Activated CD4-positive, CD25-positive, alpha-beta regulatory T cell (primary cell): ENCODE measurements around the gene THBS1.
A peak's percentile ranks its signal among the peaks of the same experiment; 100 is the strongest.

Experiments
- DNase-seq, 4 experiments: peaks; one replicate each; lab custom pipeline; 2025; lab: John Stamatoyannopoulos, UW

THBS1 gene

GRCh38 chr15:39608185-39609139, 27.6 kb downstream of the THBS1 start:
- DNase-seq, result no peak

GRCh38 chr15:39609166-39609916, 28.5 kb downstream of the THBS1 start:
- no peak for DNase-seq

- no peak for DNase-seq
Observed at GRCh38 chr15:39610665-39611064, 29.8 kb downstream of the THBS1 start.

GRCh38 chr15:39613271-39613670, 32.4 kb downstream of the THBS1 start:
- DNase-seq, result no peak

- DNase-seq, result no peak
Observed at GRCh38 chr15:39613861-39614260, 33.0 kb downstream of the THBS1 start.

- DNase-seq, result no peak
Observed at GRCh38 chr15:39616731-39617455, 36.0 kb downstream of the THBS1 start.

GRCh38 chr15:39618063-39618823, 37.4 kb downstream of the THBS1 start:
- DNase-seq, result no peak

GRCh38 chr15:39621210-39621609, 40.3 kb downstream of the THBS1 start:
- no peak for DNase-seq

- no peak for DNase-seq
Observed at GRCh38 chr15:39621976-39622375, 41.1 kb downstream of the THBS1 start.

GRCh38 chr15:39622660-39623516, 42.0 kb downstream of the THBS1 start:
- DNase-seq, result no peak

GRCh38 chr15:39623529-39623931, 42.7 kb downstream of the THBS1 start:
- DNase-seq, result no peak

- peak in 1 of 4 experiments; percentile 26 for DNase-seq
Observed at GRCh38 chr15:39624806-39625205, 43.9 kb downstream of the THBS1 start.

- no peak for DNase-seq
Observed at GRCh38 chr15:39625451-39625850, 44.6 kb downstream of the THBS1 start.

GRCh38 chr15:39625856-39626255, 45.0 kb downstream of the THBS1 start:
- no peak for DNase-seq

- DNase-seq, result no peak
Observed at GRCh38 chr15:39627451-39628143, 46.7 kb downstream of the THBS1 start.

GRCh38 chr15:39628144-39628508, 47.2 kb downstream of the THBS1 start:
- DNase-seq, result no peak

- no peak for DNase-seq
Observed at GRCh38 chr15:39628546-39629257, 47.8 kb downstream of the THBS1 start.

- DNase-seq, result no peak
Observed at GRCh38 chr15:39629371-39629770, 48.5 kb downstream of the THBS1 start.

GRCh38 chr15:39629906-39630305, 49.0 kb downstream of the THBS1 start:
- no peak for DNase-seq
